ENCODE results near the gene DSG1. TPM values are rescaled to one million over a fixed set of nuclear protein-coding genes. Genes with fewer than 3 reads are reported as not detected.

Gene DSG1
- total RNA-seq, 1 experiment from 2014 or later = not detected

DNA sequence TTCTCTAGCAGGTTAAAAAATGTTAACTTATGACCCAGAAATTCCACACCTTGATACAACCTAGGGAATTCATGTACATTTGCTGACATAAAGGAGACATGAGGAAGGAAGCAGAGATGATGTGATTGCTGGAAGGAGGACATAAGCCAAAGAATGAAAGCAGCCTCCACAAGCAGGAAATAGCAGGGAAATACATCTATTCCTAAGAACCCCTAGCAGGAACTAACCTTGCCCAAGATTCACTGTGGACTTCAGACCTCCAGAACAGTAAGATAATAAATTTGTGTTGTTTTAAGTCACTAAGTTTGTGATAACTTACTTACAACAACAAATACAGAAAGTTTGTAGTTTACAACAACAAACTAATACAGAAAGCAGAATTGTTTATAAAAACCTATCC lies 54.0 kb downstream of the DSG1 start:
- no peak overlapping the region for H3K4me3 Mint-ChIP-seq
- H2BK5ac ChIP-seq (ENCODE audit: insufficient read length, low read length) = no peak overlapping the region
- no peaks in the 10 kb centered on the region for H3K9me3 ChIP-seq (ENCODE audit: control insufficient read depth, low read depth, low read length)
- no peak overlapping the region for H4K91ac ChIP-seq (ENCODE audit: insufficient read length, low read depth, low read length)
- H3K27ac ChIP-seq (ENCODE audit: insufficient read length, low read depth, low read length) = no peak overlapping the region
- no peaks in the 10 kb centered on the region for H3K79me1 ChIP-seq (ENCODE audit: insufficient read depth, low read depth, low read length, poor library complexity, severe bottlenecking)
- no peak overlapping the region for H2BK15ac ChIP-seq (ENCODE audit: low read depth, low read length)
- H3K4ac ChIP-seq (ENCODE audit: low read depth, low read length) = no peak overlapping the region
- H3K14ac ChIP-seq (ENCODE audit: insufficient read depth, low read length) = no peak overlapping the region
- DNase-seq = no peak
- H3T11ph ChIP-seq (ENCODE audit: low read length) = no peak overlapping the region
- no peaks in the 10 kb centered on the region for H3K23me2 ChIP-seq (ENCODE audit: insufficient read length, low read depth, low read length, poor library complexity, severe bottlenecking)
- H4K5ac ChIP-seq (ENCODE audit: insufficient read length, low read depth, low read length) = no peak overlapping the region
- TF ChIP-seq, protein P1, sequence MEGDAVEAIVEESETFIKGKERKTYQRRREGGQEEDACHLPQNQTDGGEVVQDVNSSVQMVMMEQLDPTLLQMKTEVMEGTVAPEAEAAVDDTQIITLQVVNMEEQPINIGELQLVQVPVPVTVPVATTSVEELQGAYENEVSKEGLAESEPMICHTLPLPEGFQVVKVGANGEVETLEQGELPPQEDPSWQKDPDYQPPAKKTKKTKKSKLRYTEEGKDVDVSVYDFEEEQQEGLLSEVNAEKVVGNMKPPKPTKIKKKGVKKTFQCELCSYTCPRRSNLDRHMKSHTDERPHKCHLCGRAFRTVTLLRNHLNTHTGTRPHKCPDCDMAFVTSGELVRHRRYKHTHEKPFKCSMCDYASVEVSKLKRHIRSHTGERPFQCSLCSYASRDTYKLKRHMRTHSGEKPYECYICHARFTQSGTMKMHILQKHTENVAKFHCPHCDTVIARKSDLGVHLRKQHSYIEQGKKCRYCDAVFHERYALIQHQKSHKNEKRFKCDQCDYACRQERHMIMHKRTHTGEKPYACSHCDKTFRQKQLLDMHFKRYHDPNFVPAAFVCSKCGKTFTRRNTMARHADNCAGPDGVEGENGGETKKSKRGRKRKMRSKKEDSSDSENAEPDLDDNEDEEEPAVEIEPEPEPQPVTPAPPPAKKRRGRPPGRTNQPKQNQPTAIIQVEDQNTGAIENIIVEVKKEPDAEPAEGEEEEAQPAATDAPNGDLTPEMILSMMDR (conservative IDR thresholded peaks at IDR 0.05) = no peak
- no peak overlapping the region for H4K8ac ChIP-seq (replicated peaks; ENCODE audit: insufficient read length, low read depth, low read length)
- H3K36me3 Mint-ChIP-seq (ENCODE audit: insufficient read depth in 1 of 3, low read depth in 3 of 3) = no peaks in the 10 kb centered on the region
- no peak overlapping the region for H2BK20ac ChIP-seq (ENCODE audit: low read depth, low read length, poor library complexity, severe bottlenecking)
- no peaks in the 10 kb centered on the region for H3K4me1 ChIP-seq (ENCODE audit: insufficient read depth, low read length)
- H2BK12ac ChIP-seq (ENCODE audit: insufficient read length, low read depth, low read length) = no peak overlapping the region
- H3K9ac ChIP-seq (ENCODE audit: extremely low read depth, insufficient read length, low read length) = no peak overlapping the region
- no peak overlapping the region for H3K27ac Mint-ChIP-seq
- no peaks in the 10 kb centered on the region for H3K9me3 Mint-ChIP-seq
- H2AFZ ChIP-seq (ENCODE audit: low read length) = no peak overlapping the region
- H3K79me2 ChIP-seq (ENCODE audit: insufficient read depth, low read length) = no peaks in the 10 kb centered on the region
- H3K27me3 Mint-ChIP-seq (ENCODE audit: low read depth) = no peaks in the 10 kb centered on the region
- no peak overlapping the region for H3K23ac ChIP-seq (ENCODE audit: insufficient read length, low read depth, low read length)
- no peak overlapping the region for H2BK120ac ChIP-seq (ENCODE audit: low read depth, low read length, poor library complexity, severe bottlenecking)
- no peak overlapping the region for H3K18ac ChIP-seq (ENCODE audit: insufficient read length, low read depth, low read length)
- no peaks in the 10 kb centered on the region for H4K20me1 ChIP-seq (ENCODE audit: control insufficient read depth, insufficient read depth, insufficient read length)
- no peak overlapping the region for H2AK5ac ChIP-seq (ENCODE audit: insufficient read length, low read length)
- H3K4me2 ChIP-seq (ENCODE audit: insufficient read depth, insufficient read length, low read length) = no peak overlapping the region
- H3K4me1 Mint-ChIP-seq = peaks cover 0 to 3% of the 10 kb centered on the region in 2 experiments; a peak in 1 of 4 replicates
- H3K56ac ChIP-seq (ENCODE audit: insufficient read length, low read depth, low read length) = no peak overlapping the region
- H3K27me3 ChIP-seq (ENCODE audit: insufficient read depth, low read length) = no peaks in the 10 kb centered on the region

Measured in H9 (cell line).